ENCODE results near the gene LRRC15. TPM values are rescaled to one million over a fixed set of nuclear protein-coding genes. Genes with fewer than 3 reads are reported as not detected.

Gene LRRC15
- total RNA-seq, 1 experiment from 2014 or later: not detected

GRCh38 chr3:194313560-194314387 lies 55.8 kb downstream of the LRRC15 start:
- Histone ChIP-seq H3K4me1 (replicated peaks; ENCODE audit: insufficient read depth) (peaks cover 19% of the 10 kb centered on the region), H3K4me2 (no peak overlapping the region), H3F3A (ENCODE audit: insufficient read depth, low read depth) (peaks cover 16% of the 10 kb centered on the region), H3K79me2 (ENCODE audit: low read depth) (peaks cover 7% of the 10 kb centered on the region; the same call in 1 of the 2 replicates), H3K4me3 (no peak overlapping the region), H4K20me1 (ENCODE audit: insufficient read depth) (no peaks in the 10 kb centered on the region), H2AFZ (no peak overlapping the region), H3K36me3 (ENCODE audit: low read depth) (peaks cover 9% of the 10 kb centered on the region), H3K27ac (no peak overlapping the region), H3K27me3 (ENCODE audit: insufficient read depth, low read depth) (no peaks in the 10 kb centered on the region), H3K9me3 (ENCODE audit: insufficient read depth, low read depth) (peaks cover 7% of the 10 kb centered on the region), H3K9me2 (ENCODE audit: insufficient read depth) (no peaks in the 10 kb centered on the region)
- intact Hi-C loops (cut with micrococcal nuclease; ENCODE audit: unreplicated experiment): loop anchor here (2.0 to 10.0 kb wide), 5 partner anchors 43 to 849 kb away; no protein-coding TSS in a partner anchor
- ChIA-PET POLR2A (ENCODE audit: unreplicated experiment) (interaction anchor here (0.6 kb wide), 1 partner anchor 650 kb away, joined by 4 read pairs; no protein-coding TSS in a partner anchor), CTCF (interaction anchor here (0.7 to 1.3 kb wide), 3 partner anchors 151 to 648 kb away, joined by 3 to 18 read pairs (median 16); no protein-coding TSS in a partner anchor)
- no TSS peak for BruUV-seq (replicated peaks)
- TF ChIP-seq EZH2 (IDR thresholded peaks at IDR 0.05; ENCODE audit: low read depth): no peak
- peak; percentile 22; the same call in 1 of the 2 replicates for TF ChIP-seq CTCF (conservative IDR thresholded peaks at IDR 0.05)
- DNase-seq: peak in 1 of 2 experiments; percentile 34

GRCh38 chr3:194312743-194313281 lies 56.7 kb downstream of the LRRC15 start:
- POLR2A ChIA-PET (ENCODE audit: unreplicated experiment): interaction anchor here (0.6 kb wide), 1 partner anchor 649 kb away, joined by 4 read pairs; no protein-coding TSS in a partner anchor
- no TSS peak for BruUV-seq (replicated peaks)
- no peaks in the 10 kb centered on the region for H4K20me1 ChIP-seq (ENCODE audit: insufficient read depth)

More at GRCh38 chr3:194312743-194313281, 56.7 kb downstream of the LRRC15 start:
- CTCF ChIA-PET: interaction anchor here (0.7 kb wide), 1 partner anchor 16 kb away, joined by 18 read pairs; no protein-coding TSS in a partner anchor
- Histone ChIP-seq H3K4me2 (no peak overlapping the region), H2AFZ (no peak overlapping the region), H3K4me3 (no peak overlapping the region), H3K79me2 (ENCODE audit: low read depth) (no peaks in the 10 kb centered on the region), H3K9me3 (ENCODE audit: insufficient read depth, low read depth) (no peaks in the 10 kb centered on the region), H3K27ac (no peak overlapping the region), H3K27me3 (ENCODE audit: insufficient read depth, low read depth) (no peaks in the 10 kb centered on the region), H3K9me2 (ENCODE audit: insufficient read depth) (no peaks in the 10 kb centered on the region), H3K4me1 (replicated peaks; ENCODE audit: insufficient read depth) (peaks cover 19% of the 10 kb centered on the region), H3K36me3 (ENCODE audit: low read depth) (0 out of 2 replicates have a peak, but pooled peaks cover 2% of the 10 kb centered on the region), H3F3A (ENCODE audit: insufficient read depth, low read depth) (peaks cover 16% of the 10 kb centered on the region)
- no peak for TF ChIP-seq EZH2 (IDR thresholded peaks at IDR 0.05; ENCODE audit: low read depth)
- no peak for TF ChIP-seq CTCF (conservative IDR thresholded peaks at IDR 0.05)
- DNase-seq: no peak
- intact Hi-C loops (cut with micrococcal nuclease; ENCODE audit: unreplicated experiment): loop anchor here (10.0 kb wide), 1 partner anchor 848 kb away; no protein-coding TSS in a partner anchor

Measured in PC-9 (cell line).